22Rv1 (cell line): Measurements from ENCODE around the gene MLYCD.

Experiments used
- H3K27ac ChIP-seq: fragments of 450-650 bp; 2 replicates; pipeline ENCODE4 v1.5.1; 2017
- ZFX ChIP-seq: fragments of 450-650 bp; IDR thresholded peaks from 2 replicates; pipeline ENCODE4 v1.6.1; 2017; ENCODE audit warnings: antibody characterized with exemption, borderline replicate concordance
- TF ChIP-seq, protein P1 (sequence below): fragments of 450-650 bp; IDR thresholded peaks from 2 replicates; pipeline ENCODE4 v1.5.1; 2017; ENCODE audit warnings: mild to moderate bottlenecking

The MLYCD gene

GRCh38 chr16:83959656-83960434, 60.9 kb downstream of the MLYCD start:
- no peak for TF ChIP-seq ZFX
- TF ChIP-seq, protein P1, sequence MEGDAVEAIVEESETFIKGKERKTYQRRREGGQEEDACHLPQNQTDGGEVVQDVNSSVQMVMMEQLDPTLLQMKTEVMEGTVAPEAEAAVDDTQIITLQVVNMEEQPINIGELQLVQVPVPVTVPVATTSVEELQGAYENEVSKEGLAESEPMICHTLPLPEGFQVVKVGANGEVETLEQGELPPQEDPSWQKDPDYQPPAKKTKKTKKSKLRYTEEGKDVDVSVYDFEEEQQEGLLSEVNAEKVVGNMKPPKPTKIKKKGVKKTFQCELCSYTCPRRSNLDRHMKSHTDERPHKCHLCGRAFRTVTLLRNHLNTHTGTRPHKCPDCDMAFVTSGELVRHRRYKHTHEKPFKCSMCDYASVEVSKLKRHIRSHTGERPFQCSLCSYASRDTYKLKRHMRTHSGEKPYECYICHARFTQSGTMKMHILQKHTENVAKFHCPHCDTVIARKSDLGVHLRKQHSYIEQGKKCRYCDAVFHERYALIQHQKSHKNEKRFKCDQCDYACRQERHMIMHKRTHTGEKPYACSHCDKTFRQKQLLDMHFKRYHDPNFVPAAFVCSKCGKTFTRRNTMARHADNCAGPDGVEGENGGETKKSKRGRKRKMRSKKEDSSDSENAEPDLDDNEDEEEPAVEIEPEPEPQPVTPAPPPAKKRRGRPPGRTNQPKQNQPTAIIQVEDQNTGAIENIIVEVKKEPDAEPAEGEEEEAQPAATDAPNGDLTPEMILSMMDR, result no peak
- H3K27ac ChIP-seq, result no peak overlapping the region

GRCh38 chr16:83960521-83961249, 61.8 kb downstream of the MLYCD start:
- TF ChIP-seq, protein P1, result no peak
- TF ChIP-seq ZFX, result no peak
- no peak overlapping the region for H3K27ac ChIP-seq

- TF ChIP-seq, protein P1, result no peak
- TF ChIP-seq ZFX, result no peak
Measured at GRCh38 chr16:83961591-83961990, 62.7 kb downstream of the MLYCD start.

GRCh38 chr16:83963277-83964119, 64.6 kb downstream of the MLYCD start:
- TF ChIP-seq, protein P1, result no peak
- TF ChIP-seq ZFX, result no peak

More at GRCh38 chr16:83961591-83961990, 62.7 kb downstream of the MLYCD start:
- H3K27ac ChIP-seq, result no peak overlapping the region

GRCh38 chr16:83964684-83965443, 65.9 kb downstream of the MLYCD start:
- no peak overlapping the region for H3K27ac ChIP-seq
- TF ChIP-seq, protein P1, result no peak
- no peak for TF ChIP-seq ZFX

More at GRCh38 chr16:83963277-83964119, 64.6 kb downstream of the MLYCD start:
- H3K27ac ChIP-seq, result no peak overlapping the region

DNA sequence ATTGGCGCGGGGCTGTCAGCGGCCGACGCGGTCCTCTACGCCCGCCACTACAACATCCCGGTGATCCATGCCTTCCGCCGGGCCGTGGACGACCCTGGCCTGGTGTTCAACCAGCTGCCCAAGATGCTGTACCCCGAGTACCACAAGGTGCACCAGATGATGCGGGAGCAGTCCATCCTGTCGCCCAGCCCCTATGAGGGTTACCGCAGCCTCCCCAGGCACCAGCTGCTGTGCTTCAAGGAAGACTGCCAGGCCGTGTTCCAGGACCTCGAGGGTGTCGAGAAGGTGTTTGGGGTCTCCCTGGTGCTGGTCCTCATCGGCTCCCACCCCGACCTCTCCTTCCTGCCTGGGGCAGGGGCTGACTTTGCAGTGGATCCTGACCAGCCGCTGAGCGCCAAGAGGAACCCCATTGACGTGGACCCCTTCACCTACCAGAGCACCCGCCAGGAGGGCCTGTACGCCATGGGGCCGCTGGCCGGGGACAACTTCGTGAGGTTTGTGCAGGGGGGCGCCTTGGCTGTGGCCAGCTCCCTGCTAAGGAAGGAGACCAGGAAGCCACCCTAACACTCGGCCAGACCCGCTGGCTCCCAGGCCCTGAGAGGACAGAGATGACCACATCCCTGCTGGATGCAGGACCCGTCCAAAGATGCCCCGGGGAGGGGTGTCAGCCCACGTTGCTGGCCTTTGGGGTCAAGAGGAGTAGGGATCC, 66.7 kb downstream of the MLYCD start:
- no peak overlapping the region for H3K27ac ChIP-seq
- TF ChIP-seq, protein P1, result no peak
- TF ChIP-seq ZFX, result no peak
